ENCODE measurements around the gene TSPEAR. TPM values are rescaled to one million over a fixed set of nuclear protein-coding genes. Genes with fewer than 3 reads are reported as not detected.

TSPEAR gene
- total and polyA plus RNA-seq, 2 of the 13 experiments (the other 11 are each of a cell fraction or from before 2014, with no cell fraction given): 0.07 to 0.32 TPM

- no peak overlapping the region for H3K4me2 ChIP-seq (ENCODE audit: low read depth, low read length)
- H2AFZ ChIP-seq (ENCODE audit: low read length): no peak overlapping the region
- in situ Hi-C loops (cut with HindIII; ENCODE audit: extremely low pct_ligation_motif_present, low pct_unique_long_range_greater_than_20kb) (no loop called here), intact Hi-C loops (cut with micrococcal nuclease; ENCODE audit: unreplicated experiment) (no loop called here)
- H3K27me3 ChIP-seq (ENCODE audit: control insufficient read depth in 1 of 2, insufficient read depth in 2 of 2, low read length in 2 of 2): peaks cover 1 to 32% of the 10 kb centered on the region in 2 experiments; a peak in 4 of 5 replicates
- CTCF ChIA-PET (ENCODE audit: low intra/inter-chr PET ratio, low total read pairs): no interaction called here
- no peak for TF ChIP-seq CHD4 (IDR thresholded peaks at IDR 0.05; ENCODE audit: borderline replicate concordance, low read length)
- TF ChIP-seq ZNF546 (CRISPR knock-in tag; conservative IDR thresholded peaks at IDR 0.05): no peak
- TF ChIP-seq ZNF841 (CRISPR knock-in tag; IDR thresholded peaks at IDR 0.05; ENCODE audit: borderline replicate concordance): no peak
- TF ChIP-seq, protein P1, sequence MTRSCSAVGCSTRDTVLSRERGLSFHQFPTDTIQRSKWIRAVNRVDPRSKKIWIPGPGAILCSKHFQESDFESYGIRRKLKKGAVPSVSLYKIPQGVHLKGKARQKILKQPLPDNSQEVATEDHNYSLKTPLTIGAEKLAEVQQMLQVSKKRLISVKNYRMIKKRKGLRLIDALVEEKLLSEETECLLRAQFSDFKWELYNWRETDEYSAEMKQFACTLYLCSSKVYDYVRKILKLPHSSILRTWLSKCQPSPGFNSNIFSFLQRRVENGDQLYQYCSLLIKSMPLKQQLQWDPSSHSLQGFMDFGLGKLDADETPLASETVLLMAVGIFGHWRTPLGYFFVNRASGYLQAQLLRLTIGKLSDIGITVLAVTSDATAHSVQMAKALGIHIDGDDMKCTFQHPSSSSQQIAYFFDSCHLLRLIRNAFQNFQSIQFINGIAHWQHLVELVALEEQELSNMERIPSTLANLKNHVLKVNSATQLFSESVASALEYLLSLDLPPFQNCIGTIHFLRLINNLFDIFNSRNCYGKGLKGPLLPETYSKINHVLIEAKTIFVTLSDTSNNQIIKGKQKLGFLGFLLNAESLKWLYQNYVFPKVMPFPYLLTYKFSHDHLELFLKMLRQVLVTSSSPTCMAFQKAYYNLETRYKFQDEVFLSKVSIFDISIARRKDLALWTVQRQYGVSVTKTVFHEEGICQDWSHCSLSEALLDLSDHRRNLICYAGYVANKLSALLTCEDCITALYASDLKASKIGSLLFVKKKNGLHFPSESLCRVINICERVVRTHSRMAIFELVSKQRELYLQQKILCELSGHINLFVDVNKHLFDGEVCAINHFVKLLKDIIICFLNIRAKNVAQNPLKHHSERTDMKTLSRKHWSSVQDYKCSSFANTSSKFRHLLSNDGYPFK (CRISPR knock-in tag; IDR thresholded peaks at IDR 0.05; ENCODE audit: borderline replicate concordance): no peak
- no peak for TF ChIP-seq ZNF644 (CRISPR knock-in tag; IDR thresholded peaks at IDR 0.05; ENCODE audit: low read depth)
- TF ChIP-seq ONECUT2 (CRISPR knock-in tag; IDR thresholded peaks at IDR 0.05): no peak
- TF ChIP-seq FOXP1 (IDR thresholded peaks at IDR 0.05): no peak
- no peak for TF ChIP-seq FOXP1 (CRISPR knock-in tag; IDR thresholded peaks at IDR 0.05)
- no peak for TF ChIP-seq NRL (CRISPR knock-in tag; IDR thresholded peaks at IDR 0.05; ENCODE audit: borderline replicate concordance)
- TF ChIP-seq MTA1 (CRISPR knock-in tag; IDR thresholded peaks at IDR 0.05; ENCODE audit: borderline replicate concordance): no peak
- TF ChIP-seq, protein P2, sequence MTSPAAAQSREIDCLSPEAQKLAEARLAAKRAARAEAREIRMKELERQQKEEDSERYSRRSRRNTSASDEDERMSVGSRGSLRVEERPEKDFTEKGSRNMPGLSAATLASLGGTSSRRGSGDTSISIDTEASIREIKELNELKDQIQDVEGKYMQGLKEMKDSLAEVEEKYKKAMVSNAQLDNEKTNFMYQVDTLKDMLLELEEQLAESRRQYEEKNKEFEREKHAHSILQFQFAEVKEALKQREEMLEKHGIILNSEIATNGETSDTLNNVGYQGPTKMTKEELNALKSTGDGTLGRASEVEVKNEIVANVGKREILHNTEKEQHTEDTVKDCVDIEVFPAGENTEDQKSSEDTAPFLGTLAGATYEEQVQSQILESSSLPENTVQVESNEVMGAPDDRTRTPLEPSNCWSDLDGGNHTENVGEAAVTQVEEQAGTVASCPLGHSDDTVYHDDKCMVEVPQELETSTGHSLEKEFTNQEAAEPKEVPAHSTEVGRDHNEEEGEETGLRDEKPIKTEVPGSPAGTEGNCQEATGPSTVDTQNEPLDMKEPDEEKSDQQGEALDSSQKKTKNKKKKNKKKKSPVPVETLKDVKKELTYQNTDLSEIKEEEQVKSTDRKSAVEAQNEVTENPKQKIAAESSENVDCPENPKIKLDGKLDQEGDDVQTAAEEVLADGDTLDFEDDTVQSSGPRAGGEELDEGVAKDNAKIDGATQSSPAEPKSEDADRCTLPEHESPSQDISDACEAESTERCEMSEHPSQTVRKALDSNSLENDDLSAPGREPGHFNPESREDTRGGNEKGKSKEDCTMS (CRISPR knock-in tag; conservative IDR thresholded peaks at IDR 0.05): no peak
- no peak for TF ChIP-seq ZNF24 (IDR thresholded peaks at IDR 0.05)
- H3K79me2 ChIP-seq (ENCODE audit: insufficient read depth, low read length): no peaks in the 10 kb centered on the region
- no peak overlapping the region for H3K9ac ChIP-seq (ENCODE audit: insufficient read depth, low read depth, low read length)
- H3K27ac ChIP-seq (ENCODE audit: extremely low read length, insufficient read depth, low read length): no peak overlapping the region
- no peaks in the 10 kb centered on the region for H3K4me1 ChIP-seq (ENCODE audit: insufficient read depth, low read length)
- FAIRE-seq: no peak
- POLR2A ChIA-PET: no interaction called here
- no peak for ATAC-seq
- no peaks in the 10 kb centered on the region for H3K9me3 ChIP-seq (ENCODE audit: low read length)
- no peaks in the 10 kb centered on the region for H4K20me1 ChIP-seq (ENCODE audit: insufficient read depth, low read length)
- no peak for DNase-seq (ENCODE audit: low spot score)
- WGBS (ENCODE audit: low lambda C conversion rate): 39% methylated on average over 11 of the region's 11 CpGs
- H3K4me3 ChIP-seq (replicated peaks in 1 of 3; ENCODE audit: insufficient read depth in 1 of 3, low read depth in 2 of 3, low read length in 3 of 3): no peak overlapping the region
- H3K36me3 ChIP-seq (replicated peaks in 1 of 2; ENCODE audit: control insufficient read depth in 1 of 2, insufficient read depth in 2 of 2, low read length in 2 of 2): no peaks in the 10 kb centered on the region
- BruUV-seq (replicated peaks): no TSS peak
Observed at GRCh38 chr21:44681152-44681551, 30.2 kb downstream of the TSPEAR start.
